Chondrocyte (in vitro differentiated cells): ENCODE results near the gene ERFE. TPM values are rescaled to one million over a fixed set of nuclear protein-coding genes. Genes with fewer than 3 reads are reported as not detected.

Source experiments
- DNase-seq: peaks from one replicate; pipeline ENCODE4 v3.0.0; 2021; ENCODE audit warnings: mixed read lengths, low spot score
- H3K27ac Mint-ChIP-seq: one replicate; pipeline ENCODE4 v1.8.0; 2021; ENCODE audit warnings: mild to moderate bottlenecking, moderate library complexity, mixed read lengths; ENCODE audit not compliant: unreplicated experiment
- H3K27me3 Mint-ChIP-seq: 2 replicates; pipeline ENCODE4 v1.8.0; 2021; ENCODE audit warnings: low read depth, mixed read lengths
- H3K36me3 Mint-ChIP-seq: 2 replicates; pipeline ENCODE4 v1.8.0; 2021; ENCODE audit warnings: low read depth, mixed read lengths
- H3K4me1 Mint-ChIP-seq: 2 replicates; pipeline ENCODE4 v1.8.0; 2021; ENCODE audit warnings: low read depth, mild to moderate bottlenecking, mixed read lengths
- H3K4me3 Mint-ChIP-seq: one replicate; pipeline ENCODE4 v1.8.0; 2021; ENCODE audit warnings: mild to moderate bottlenecking, moderate library complexity, mixed read lengths; ENCODE audit not compliant: unreplicated experiment
- H3K9me3 Mint-ChIP-seq: 2 replicates; pipeline ENCODE4 v1.8.0; 2021; ENCODE audit warnings: low read depth, mixed read lengths
- total RNA-seq: library from RNA; stranded (reverse); gene quantifications from 3 replicates; pipeline ENCODE4 v1.2.1, GENCODE V29; 2021
- TF ChIP-seq, protein P1 (sequence below): fragments of 200-600 bp; sonication (generic); IDR thresholded peaks from 2 replicates; pipeline ENCODE4 v1.5.0; 2021; ENCODE audit warnings: antibody characterized with exemption, mild to moderate bottlenecking, moderate library complexity

Gene ERFE
- total RNA-seq, 1 donor from 2014 or later, result 10.3 TPM

DNA sequence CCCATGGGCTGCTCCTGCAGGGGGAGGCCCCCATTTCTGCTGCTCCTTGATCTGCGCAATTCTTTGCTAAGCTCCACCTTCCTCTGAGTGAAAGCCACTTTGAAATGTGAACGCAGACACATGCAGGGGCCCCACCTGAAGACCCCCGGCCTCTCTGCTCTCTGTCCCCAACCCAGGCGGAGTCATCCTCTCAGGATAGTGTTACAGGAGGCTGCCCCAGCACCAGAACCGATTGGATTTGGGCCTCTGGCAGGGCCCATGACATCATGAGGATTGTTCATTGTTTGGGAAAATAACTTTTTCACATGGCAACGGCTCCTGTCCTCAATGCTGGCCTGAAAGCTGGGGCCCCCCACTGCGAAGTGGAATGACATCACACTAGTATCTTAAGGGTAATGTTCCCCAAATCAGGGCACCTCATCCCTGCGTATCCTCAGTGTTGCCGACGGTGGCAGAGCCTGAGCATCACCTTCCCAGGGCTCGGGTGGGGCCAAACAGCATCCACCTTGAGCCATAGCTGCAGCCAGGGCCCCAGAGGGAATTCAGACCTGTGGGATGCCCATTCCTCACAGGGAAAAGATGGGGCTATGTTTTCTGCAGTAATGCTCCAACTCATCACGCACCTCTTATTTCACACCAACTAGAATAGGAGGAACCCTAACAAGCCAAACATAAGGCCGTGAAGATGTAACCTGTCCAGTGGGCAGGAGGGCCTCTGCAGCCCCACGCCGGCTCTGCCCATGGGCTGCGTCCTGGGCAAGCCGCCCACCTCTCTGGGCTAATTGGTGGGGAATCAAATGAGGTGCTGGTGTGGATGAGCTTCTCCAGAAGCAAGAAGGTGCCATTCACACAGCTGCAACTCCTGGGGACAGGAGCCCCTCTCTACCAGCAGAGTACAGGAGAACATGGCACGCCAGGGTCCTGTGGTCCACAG, 2.7 kb upstream of the ERFE start:
- peak; percentile 73 for DNase-seq
- Mint-ChIP-seq H3K4me3 (no peak overlapping the region), H3K36me3 (peaks cover 2% of the 10 kb centered on the region), H3K9me3 (peaks cover 8% of the 10 kb centered on the region), H3K27ac (peak overlapping the region; percentile 47), H3K27me3 (no peaks in the 10 kb centered on the region), H3K4me1 (peaks cover 19% of the 10 kb centered on the region)
- TF ChIP-seq, protein P1, sequence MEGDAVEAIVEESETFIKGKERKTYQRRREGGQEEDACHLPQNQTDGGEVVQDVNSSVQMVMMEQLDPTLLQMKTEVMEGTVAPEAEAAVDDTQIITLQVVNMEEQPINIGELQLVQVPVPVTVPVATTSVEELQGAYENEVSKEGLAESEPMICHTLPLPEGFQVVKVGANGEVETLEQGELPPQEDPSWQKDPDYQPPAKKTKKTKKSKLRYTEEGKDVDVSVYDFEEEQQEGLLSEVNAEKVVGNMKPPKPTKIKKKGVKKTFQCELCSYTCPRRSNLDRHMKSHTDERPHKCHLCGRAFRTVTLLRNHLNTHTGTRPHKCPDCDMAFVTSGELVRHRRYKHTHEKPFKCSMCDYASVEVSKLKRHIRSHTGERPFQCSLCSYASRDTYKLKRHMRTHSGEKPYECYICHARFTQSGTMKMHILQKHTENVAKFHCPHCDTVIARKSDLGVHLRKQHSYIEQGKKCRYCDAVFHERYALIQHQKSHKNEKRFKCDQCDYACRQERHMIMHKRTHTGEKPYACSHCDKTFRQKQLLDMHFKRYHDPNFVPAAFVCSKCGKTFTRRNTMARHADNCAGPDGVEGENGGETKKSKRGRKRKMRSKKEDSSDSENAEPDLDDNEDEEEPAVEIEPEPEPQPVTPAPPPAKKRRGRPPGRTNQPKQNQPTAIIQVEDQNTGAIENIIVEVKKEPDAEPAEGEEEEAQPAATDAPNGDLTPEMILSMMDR, result no peak

DNA sequence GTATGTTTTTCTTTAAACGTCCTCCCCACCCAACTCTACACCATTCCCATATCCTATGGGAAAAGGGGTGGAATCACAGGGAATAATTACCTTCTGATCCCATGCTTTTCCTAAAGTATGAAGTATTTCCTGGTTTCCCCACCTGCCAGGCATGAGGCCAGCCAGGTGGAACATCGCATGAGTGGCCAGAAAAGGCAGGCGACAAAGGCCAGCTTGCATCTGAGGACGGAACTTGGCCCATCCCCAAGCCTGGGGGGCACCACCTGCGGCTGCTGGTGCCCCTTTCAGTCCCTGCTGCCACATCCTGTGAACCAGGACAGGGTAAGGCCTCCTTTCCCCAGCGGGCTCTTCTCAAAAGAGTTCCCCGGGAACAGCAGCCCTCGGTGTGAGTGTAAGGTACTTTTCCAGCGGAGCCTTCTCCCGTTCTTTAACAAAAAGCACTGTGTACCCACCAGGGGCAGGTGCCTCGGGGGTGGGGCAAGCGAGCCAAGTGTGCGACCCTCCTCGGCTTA, 1.2 kb upstream of the ERFE start:
- peaks cover 8% of the 10 kb centered on the region for H3K9me3 Mint-ChIP-seq
- TF ChIP-seq, protein P1, result no peak
- H3K4me3 Mint-ChIP-seq, result no peak overlapping the region
- peaks cover 19% of the 10 kb centered on the region for H3K4me1 Mint-ChIP-seq
- H3K27ac Mint-ChIP-seq, result no peak overlapping the region
- H3K27me3 Mint-ChIP-seq, result no peaks in the 10 kb centered on the region
- peak; percentile 84 for DNase-seq
- H3K36me3 Mint-ChIP-seq, result peaks cover 2% of the 10 kb centered on the region

- peaks cover 2% of the 10 kb centered on the region for H3K36me3 Mint-ChIP-seq
- peaks cover 8% of the 10 kb centered on the region for H3K9me3 Mint-ChIP-seq
- DNase-seq, result peak; percentile 91
- H3K27me3 Mint-ChIP-seq, result no peaks in the 10 kb centered on the region
- peak overlapping the region; percentile 9 for H3K4me3 Mint-ChIP-seq
- TF ChIP-seq, protein P1, result no peak
- peaks cover 22% of the 10 kb centered on the region for H3K4me1 Mint-ChIP-seq
- no peak overlapping the region for H3K27ac Mint-ChIP-seq
Observed at GRCh38 chr2:238158018-238158508, 707 bp upstream of the ERFE start.

DNA sequence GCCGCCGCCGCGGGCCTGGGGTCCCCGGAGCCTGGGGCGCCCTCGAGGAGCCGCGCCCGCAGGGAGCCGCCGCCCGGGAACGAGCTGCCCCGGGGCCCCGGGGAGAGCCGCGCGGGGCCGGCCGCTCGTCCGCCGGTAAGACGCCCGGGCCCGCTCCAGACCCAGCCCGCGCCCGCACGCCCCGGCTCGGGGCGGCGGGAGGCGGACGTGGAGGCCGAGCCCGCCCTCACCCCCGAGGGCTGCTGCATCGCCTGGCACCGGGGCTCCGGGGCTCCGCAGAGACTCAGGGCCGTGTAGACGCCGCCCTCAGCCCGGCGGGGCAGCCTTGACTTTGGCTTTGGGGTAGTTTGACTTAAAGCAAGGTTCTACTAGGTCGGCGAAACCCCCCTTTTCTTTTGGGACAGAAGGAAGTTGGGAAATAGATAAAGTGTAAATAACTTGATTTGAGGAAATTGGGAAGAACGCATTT, 335 bp downstream of the ERFE start:
- peak; percentile 56 for DNase-seq
- peaks cover 25% of the 10 kb centered on the region for H3K4me1 Mint-ChIP-seq
- peak overlapping the region; percentile 60 for H3K4me3 Mint-ChIP-seq
- no peaks in the 10 kb centered on the region for H3K36me3 Mint-ChIP-seq
- peaks cover 6% of the 10 kb centered on the region for H3K9me3 Mint-ChIP-seq
- TF ChIP-seq, protein P1, result no peak
- H3K27ac Mint-ChIP-seq, result no peak overlapping the region
- H3K27me3 Mint-ChIP-seq, result no peaks in the 10 kb centered on the region

DNA sequence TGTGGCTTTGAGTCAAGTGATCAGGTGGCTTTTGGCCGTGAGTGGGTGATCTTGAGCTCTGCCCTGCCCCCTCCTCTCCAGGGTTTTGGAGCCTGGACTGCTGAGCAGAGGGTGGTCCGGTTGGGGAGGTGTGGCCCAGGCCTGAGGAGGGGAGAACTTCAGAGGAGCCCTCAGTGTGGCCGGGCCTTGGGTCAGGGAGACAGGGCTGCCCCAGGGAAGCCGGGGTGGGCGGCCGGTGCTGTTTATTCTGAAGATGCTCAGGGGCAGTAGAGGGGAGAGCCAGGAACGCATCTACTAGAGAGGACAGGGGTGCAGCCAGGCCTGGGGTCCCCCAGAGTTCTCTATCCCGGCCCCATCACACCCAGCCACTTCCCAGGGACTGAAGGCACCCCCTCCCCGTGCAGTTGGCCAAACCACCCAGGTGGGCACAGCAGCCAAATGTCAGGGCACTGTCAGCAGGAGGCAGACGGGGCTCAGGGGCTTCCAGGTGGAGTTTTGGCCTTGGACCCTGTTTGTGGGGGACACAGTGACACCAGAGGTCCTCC, 963 bp downstream of the ERFE start:
- no peak overlapping the region for H3K27ac Mint-ChIP-seq
- no peaks in the 10 kb centered on the region for H3K36me3 Mint-ChIP-seq
- peak overlapping the region; percentile 60 for H3K4me3 Mint-ChIP-seq
- no peaks in the 10 kb centered on the region for H3K27me3 Mint-ChIP-seq
- no peaks in the 10 kb centered on the region for H3K9me3 Mint-ChIP-seq
- DNase-seq, result peak; percentile 68
- peaks cover 26% of the 10 kb centered on the region for H3K4me1 Mint-ChIP-seq
- TF ChIP-seq, protein P1, result no peak
